GM12873 (cell line): ENCODE results near the gene DMD.
A peak's percentile ranks its signal among the peaks of the same experiment; 100 is the strongest.

Experiments
- TF ChIP-seq, protein P1 (sequence below): IDR thresholded peaks from 2 replicates; pipeline ENCODE4 v1.5.1; 2012; ENCODE audit warnings: low read depth, mild to moderate bottlenecking, moderate library complexity, low read length, control low read depth; ENCODE audit not compliant: insufficient read depth; ENCODE audit errors: missing control alignments

Gene DMD

GRCh38 chrX:32745323-32745722 lies 466.0 kb downstream of the DMD start:
- TF ChIP-seq, protein P1, sequence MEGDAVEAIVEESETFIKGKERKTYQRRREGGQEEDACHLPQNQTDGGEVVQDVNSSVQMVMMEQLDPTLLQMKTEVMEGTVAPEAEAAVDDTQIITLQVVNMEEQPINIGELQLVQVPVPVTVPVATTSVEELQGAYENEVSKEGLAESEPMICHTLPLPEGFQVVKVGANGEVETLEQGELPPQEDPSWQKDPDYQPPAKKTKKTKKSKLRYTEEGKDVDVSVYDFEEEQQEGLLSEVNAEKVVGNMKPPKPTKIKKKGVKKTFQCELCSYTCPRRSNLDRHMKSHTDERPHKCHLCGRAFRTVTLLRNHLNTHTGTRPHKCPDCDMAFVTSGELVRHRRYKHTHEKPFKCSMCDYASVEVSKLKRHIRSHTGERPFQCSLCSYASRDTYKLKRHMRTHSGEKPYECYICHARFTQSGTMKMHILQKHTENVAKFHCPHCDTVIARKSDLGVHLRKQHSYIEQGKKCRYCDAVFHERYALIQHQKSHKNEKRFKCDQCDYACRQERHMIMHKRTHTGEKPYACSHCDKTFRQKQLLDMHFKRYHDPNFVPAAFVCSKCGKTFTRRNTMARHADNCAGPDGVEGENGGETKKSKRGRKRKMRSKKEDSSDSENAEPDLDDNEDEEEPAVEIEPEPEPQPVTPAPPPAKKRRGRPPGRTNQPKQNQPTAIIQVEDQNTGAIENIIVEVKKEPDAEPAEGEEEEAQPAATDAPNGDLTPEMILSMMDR: no peak

DNA sequence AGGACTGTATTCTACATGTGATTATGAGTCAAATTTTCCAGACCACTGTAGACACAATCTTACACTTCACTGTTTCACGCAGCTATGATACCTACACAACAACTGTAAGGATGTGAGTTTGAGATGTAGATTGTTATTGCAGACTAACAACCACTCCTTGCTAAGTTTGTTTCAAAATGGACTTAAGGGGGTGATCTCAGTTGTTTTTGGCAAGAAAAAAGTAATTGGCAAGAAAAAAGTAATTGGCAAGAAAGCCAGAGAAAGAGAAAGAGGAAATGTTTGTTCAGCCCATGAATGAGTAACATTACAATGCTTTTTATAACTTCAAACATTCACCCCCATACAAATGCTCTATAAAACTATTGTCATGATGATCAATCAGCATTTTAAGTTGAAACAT lies 466.4 kb downstream of the DMD start:
- TF ChIP-seq, protein P1: no peak

- TF ChIP-seq, protein P1: no peak
These were observed 469.4 kb downstream of the DMD start for GRCh38 chrX:32741910-32742309.

- TF ChIP-seq, protein P1: no peak
These were observed 502.8 kb downstream of the DMD start for GRCh38 chrX:32708542-32708941.

DNA sequence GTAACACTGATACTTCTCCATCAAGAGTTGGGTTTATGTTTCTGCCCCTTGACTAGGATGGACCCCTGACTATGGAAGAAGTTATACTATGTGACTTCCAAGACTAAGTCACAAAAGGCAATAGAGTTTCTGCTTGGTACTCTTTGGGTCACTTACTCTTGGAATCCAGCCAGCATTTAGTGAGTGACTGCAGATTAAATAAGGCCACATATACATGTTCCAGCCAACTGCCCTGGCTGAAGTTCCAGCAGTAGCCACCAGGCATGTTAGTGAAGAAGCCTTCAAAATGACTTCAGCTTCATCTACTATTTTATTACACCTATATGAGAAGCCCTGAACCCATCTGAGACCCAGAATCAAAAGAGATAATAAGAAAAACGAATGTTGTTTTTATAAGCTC lies 524.0 kb downstream of the DMD start:
- TF ChIP-seq, protein P1: peak; percentile 5

GRCh38 chrX:32678487-32678886 lies 532.9 kb downstream of the DMD start:
- TF ChIP-seq, protein P1: no peak

GRCh38 chrX:32673193-32673592 lies 538.2 kb downstream of the DMD start:
- TF ChIP-seq, protein P1: no peak
